Heart left ventricle (tissue), 13 donors: Measurements from ENCODE around the gene GDPD3.

Source experiments
- CTCF ChIP-seq, 12 donors: fragments of 200-600 bp; sonication (generic) in 4 of 12; IDR thresholded peaks; one replicate each; pipeline versions ENCODE4 v1.5.0 to v1.8.0; 2018 to 2022; ENCODE audit warnings: antibody characterized with exemption in 12 of 12, mild to moderate bottlenecking in 5 of 12
- POLR2A ChIP-seq, 2 donors: fragments of 450-650 bp; IDR thresholded peaks; one replicate each; pipeline ENCODE4 v1.6.1; 2017; ENCODE audit warnings: antibody characterized with exemption in 2 of 2, mild to moderate bottlenecking in 2 of 2, moderate library complexity in 2 of 2
- donor health status: ischemic (EF 13 %, LVEDD 7.1; RV severe dilation, severe dysfunction).
- donor health status: DM: no; HTN: yes; CAD: no.
- donor health status: DM: no; HTN: no; CAD: no.
- donor health status: ischemic (EF 25% LVEDD 6.9; RV normal size, moderate dysfunction).
- donor health status: ischemic (EF 25% LVEDD 5.7; RV mildly dilated, moderate dysfunction).
- donor health status: ischemic (EF 35%, LVEDD 5.7; RV mildly dilated, moderate dysfunction).
- donor health status: nonischemic (EF 11% LVEDD 7.7; RV severe dilation, severe dysfunction).
- donor health status: DM: yes; HTN: yes; CAD: no.
- donor health status: PGD.
- donor health status: ischemic (EF 29% LVEDD 5.4; RV normal size, mild dysfunction).
- donor health status: nonischemic (EF 23%, LVEDD 6.1; RV moderate dilation, normal function).

GRCh38 chr16:30068333-30068732 is 45.0 kb downstream of the GDPD3 start:
- no peak for TF ChIP-seq CTCF (IDR thresholded peaks at IDR 0.05)
- no peak for TF ChIP-seq POLR2A (IDR thresholded peaks at IDR 0.05)
